ENCODE measurements around the gene PAX5.

GRCh38 chr9:37040508-37041127, 6.5 kb upstream of the PAX5 start:
- TF ChIP-seq PBX3 (IDR thresholded peaks at IDR 0.05): no peak
- no peak for TF ChIP-seq JUND (IDR thresholded peaks at IDR 0.05)
- no peak for TF ChIP-seq REST (IDR thresholded peaks at IDR 0.05; ENCODE audit: low read depth, low read length)
- TF ChIP-seq CTCF (IDR thresholded peaks at IDR 0.05): no peak
